PC-9 (cell line): ENCODE data around the gene CEP83.

Source experiments
- EZH2 ChIP-seq: fragments of 200-600 bp; sonication (generic); IDR thresholded peaks from 2 replicates; pipeline ENCODE4 v1.8.0; 2017; ENCODE audit warnings: antibody characterized with exemption, low read depth
- TF ChIP-seq, protein P1 (sequence below): fragments of 200-600 bp; sonication (generic); conservative IDR thresholded peaks from 2 replicates; pipeline ENCODE4 v1.6.1; 2017; ENCODE audit warnings: mixed run types, antibody characterized with exemption, mild to moderate bottlenecking, moderate library complexity

DNA sequence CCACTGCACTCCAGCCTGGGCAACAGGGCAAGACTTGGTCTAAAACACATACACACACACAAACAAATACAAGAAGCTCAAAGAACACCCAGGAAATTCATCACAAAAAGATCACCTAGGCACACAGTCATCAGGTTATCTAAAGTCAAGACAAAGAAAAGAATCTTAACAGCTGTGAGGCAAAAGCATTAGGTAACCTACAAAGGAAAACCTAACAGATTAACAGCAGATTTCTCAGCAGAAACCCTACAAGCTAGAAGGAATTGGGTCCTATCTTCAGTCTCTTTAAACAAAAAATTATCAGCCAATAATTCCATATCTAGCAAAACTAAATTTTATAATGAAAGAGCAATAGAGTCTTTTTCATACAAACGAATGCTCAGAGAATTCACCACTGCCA is 22.4 kb downstream of the CEP83 start:
- TF ChIP-seq, protein P1, sequence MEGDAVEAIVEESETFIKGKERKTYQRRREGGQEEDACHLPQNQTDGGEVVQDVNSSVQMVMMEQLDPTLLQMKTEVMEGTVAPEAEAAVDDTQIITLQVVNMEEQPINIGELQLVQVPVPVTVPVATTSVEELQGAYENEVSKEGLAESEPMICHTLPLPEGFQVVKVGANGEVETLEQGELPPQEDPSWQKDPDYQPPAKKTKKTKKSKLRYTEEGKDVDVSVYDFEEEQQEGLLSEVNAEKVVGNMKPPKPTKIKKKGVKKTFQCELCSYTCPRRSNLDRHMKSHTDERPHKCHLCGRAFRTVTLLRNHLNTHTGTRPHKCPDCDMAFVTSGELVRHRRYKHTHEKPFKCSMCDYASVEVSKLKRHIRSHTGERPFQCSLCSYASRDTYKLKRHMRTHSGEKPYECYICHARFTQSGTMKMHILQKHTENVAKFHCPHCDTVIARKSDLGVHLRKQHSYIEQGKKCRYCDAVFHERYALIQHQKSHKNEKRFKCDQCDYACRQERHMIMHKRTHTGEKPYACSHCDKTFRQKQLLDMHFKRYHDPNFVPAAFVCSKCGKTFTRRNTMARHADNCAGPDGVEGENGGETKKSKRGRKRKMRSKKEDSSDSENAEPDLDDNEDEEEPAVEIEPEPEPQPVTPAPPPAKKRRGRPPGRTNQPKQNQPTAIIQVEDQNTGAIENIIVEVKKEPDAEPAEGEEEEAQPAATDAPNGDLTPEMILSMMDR, result no peak
- TF ChIP-seq EZH2, result no peak
